ENCODE results near the gene RIC1. TPM values are rescaled to one million over a fixed set of nuclear protein-coding genes. Genes with fewer than 3 reads are reported as not detected.

The RIC1 gene
- total RNA-seq, 2 experiments from 2014 or later = 24.7 to 26.3 TPM

DNA sequence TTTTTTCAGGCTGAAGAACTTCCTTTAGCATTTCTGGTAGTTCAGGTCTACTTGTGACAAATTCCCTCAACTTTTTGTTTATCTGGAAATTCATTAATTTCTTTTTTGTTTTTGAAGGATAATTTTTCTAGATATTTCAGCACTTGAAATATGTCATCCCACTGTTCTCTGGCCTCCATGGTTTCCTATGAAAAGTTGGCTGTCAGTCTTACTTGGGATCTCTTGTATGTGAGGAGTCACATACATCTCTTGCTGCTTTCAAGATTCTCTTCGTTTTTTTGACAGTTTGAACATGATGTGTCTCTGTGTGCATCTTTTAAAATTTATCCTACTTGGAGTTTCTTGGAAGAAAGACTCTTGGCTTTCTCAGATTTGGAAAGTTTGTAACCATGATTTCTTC is 79.5 kb downstream of the RIC1 start:
- no peak overlapping the region for H3K27ac Mint-ChIP-seq

DNA sequence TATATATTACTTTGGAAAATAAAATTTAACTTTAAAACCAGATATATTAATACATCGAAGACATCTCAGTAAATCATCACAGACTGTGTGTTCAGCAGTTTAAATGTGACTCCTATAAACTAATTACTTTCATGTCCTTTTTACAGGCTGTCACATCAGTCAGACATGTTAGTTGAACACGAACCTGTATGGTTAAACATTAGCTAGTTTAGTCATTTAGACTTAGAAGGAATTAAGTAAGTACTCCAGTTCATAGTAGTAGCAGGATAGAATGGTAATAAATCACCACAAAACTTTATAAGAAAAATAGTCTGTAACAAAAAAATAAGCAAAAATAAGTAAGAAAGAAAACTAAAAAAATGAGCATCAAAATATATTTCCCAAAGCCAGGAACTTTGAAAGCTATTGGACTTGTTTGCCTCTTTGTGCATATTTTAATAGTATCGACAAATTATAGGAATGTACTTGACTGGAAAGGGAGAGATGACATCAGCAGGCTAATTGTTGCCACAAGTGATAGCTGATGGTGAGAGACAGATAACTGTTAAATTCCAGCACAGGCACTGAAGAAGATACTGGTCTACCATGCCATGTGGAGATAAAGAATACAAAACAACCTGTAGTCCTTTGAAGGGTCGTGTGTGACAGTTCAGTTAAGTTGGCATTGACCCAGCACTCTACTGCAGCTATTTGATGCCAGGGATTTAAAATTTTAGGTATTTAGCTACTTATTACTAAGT is 83.9 kb downstream of the RIC1 start:
- H3K9me3 ChIP-seq (ENCODE audit: control insufficient read depth in 1 of 2, insufficient read depth in 1 of 2, low read length in 2 of 2) = peaks cover 8 to 9% of the 10 kb centered on the region in 2 experiments
- H3K27me3 Mint-ChIP-seq = no peaks in the 10 kb centered on the region
- H3K27ac ChIP-seq (ENCODE audit: low read depth in 1 of 2, low read length in 2 of 2) = no peak overlapping the region
- ATAC-seq (ENCODE audit: poor library complexity) (no peak), DNase-seq (no peak)
- POLR2A ChIA-PET = no interaction called here
- no peaks in the 10 kb centered on the region for H3K27me3 ChIP-seq (ENCODE audit: control insufficient read depth in 1 of 2, insufficient read depth in 2 of 2, low read length in 2 of 2)
- H3K9me3 Mint-ChIP-seq = peaks cover 14% of the 10 kb centered on the region
- no peaks in the 10 kb centered on the region for H3K4me1 ChIP-seq (ENCODE audit: insufficient read depth, low read length)
- intact Hi-C loops (cut with DNase I, micrococcal nuclease) = no loop called here
- TF ChIP-seq, protein P1, sequence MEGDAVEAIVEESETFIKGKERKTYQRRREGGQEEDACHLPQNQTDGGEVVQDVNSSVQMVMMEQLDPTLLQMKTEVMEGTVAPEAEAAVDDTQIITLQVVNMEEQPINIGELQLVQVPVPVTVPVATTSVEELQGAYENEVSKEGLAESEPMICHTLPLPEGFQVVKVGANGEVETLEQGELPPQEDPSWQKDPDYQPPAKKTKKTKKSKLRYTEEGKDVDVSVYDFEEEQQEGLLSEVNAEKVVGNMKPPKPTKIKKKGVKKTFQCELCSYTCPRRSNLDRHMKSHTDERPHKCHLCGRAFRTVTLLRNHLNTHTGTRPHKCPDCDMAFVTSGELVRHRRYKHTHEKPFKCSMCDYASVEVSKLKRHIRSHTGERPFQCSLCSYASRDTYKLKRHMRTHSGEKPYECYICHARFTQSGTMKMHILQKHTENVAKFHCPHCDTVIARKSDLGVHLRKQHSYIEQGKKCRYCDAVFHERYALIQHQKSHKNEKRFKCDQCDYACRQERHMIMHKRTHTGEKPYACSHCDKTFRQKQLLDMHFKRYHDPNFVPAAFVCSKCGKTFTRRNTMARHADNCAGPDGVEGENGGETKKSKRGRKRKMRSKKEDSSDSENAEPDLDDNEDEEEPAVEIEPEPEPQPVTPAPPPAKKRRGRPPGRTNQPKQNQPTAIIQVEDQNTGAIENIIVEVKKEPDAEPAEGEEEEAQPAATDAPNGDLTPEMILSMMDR (IDR thresholded peaks at IDR 0.05) = no peak
- H3K36me3 Mint-ChIP-seq (ENCODE audit: low read depth) = peaks cover 91% of the 10 kb centered on the region
- H3K4me1 Mint-ChIP-seq (ENCODE audit: low read depth) = peaks cover 21% of the 10 kb centered on the region
- H3K27ac Mint-ChIP-seq = no peak overlapping the region
- no peak overlapping the region for H3K4me3 Mint-ChIP-seq
- CTCF ChIA-PET = no interaction called here
- no peak overlapping the region for H3K4me3 ChIP-seq (ENCODE audit: low read length)
- peaks cover 7% of the 10 kb centered on the region for H3K36me3 ChIP-seq (ENCODE audit: insufficient read depth, low read length)

More for the DNA sequence above, 79.5 kb downstream of the RIC1 start:
- Histone ChIP-seq H3K4me3 (ENCODE audit: low read length) (no peak overlapping the region), H3K27me3 (ENCODE audit: control insufficient read depth in 1 of 2, insufficient read depth in 2 of 2, low read length in 2 of 2) (no peaks in the 10 kb centered on the region), H3K9me3 (ENCODE audit: control insufficient read depth in 1 of 2, insufficient read depth in 1 of 2, low read length in 2 of 2) (peaks cover 3 to 21% of the 10 kb centered on the region in 2 experiments), H3K4me1 (ENCODE audit: insufficient read depth, low read length) (no peaks in the 10 kb centered on the region), H3K27ac (ENCODE audit: low read depth in 1 of 2, low read length in 2 of 2) (no peak overlapping the region), H3K36me3 (ENCODE audit: insufficient read depth, low read length) (no peaks in the 10 kb centered on the region)
- ChIA-PET CTCF (no interaction called here), POLR2A (no interaction called here)
- TF ChIP-seq, protein P1 (IDR thresholded peaks at IDR 0.05) = no peak
- peaks cover 82% of the 10 kb centered on the region for H3K36me3 Mint-ChIP-seq (ENCODE audit: low read depth)
- H3K4me3 Mint-ChIP-seq = no peak overlapping the region
- DNase-seq (no peak), ATAC-seq (ENCODE audit: poor library complexity) (no peak)
- H3K4me1 Mint-ChIP-seq (ENCODE audit: low read depth) = peaks cover 27% of the 10 kb centered on the region
- no peaks in the 10 kb centered on the region for H3K27me3 Mint-ChIP-seq
- H3K9me3 Mint-ChIP-seq = peaks cover 16% of the 10 kb centered on the region
- intact Hi-C loops (cut with DNase I, micrococcal nuclease) = no loop called here

DNA sequence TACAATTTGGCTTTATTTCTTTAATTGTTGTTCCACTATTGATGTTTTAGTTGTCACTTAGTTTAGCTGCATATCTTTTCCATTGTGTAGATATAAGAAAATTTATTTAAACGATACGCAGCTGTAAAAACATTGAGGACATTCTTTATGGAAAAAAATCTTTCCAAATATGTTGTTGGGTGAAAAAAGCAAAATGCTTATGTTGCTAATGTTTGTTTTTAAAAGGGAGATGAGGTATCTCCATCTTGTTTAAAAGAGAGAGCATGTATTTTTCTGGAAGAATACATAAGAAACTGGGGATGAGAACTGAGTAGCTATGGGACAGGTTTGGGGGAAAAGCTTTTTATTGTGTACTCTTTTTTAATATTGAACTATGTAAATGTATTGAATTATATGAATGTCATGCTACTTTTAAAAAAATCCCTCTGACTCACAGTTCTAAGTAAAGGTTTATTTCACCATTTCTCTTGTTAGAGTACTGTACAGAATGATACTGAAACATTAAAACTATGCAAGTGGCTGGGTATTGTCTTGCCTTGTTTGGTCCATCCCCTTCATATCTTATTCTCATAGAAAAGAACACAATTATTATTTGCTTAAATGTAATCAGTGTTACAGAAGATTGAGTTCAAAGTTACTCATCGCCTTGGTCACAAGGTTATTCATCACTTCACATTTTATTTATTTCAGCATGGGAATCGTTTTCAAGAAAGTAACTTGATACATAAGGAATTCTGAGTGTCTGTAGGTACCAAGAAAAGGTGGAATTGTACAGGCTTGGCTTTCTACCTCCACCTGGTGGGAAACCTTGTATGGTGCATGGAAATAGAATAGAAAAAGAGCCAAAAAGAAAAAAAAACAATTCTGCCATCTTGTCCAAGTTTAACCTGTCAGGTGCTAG is 85.8 kb downstream of the RIC1 start:
- H3K4me3 ChIP-seq (ENCODE audit: low read length) = no peak overlapping the region
- H3K36me3 ChIP-seq (ENCODE audit: insufficient read depth, low read length) = peaks cover 9% of the 10 kb centered on the region
- H3K4me1 ChIP-seq (ENCODE audit: insufficient read depth, low read length) = no peaks in the 10 kb centered on the region
- Mint-ChIP-seq H3K9me3 (peaks cover 4% of the 10 kb centered on the region), H3K36me3 (ENCODE audit: low read depth) (peaks cover 79% of the 10 kb centered on the region), H3K4me3 (no peak overlapping the region), H3K27me3 (no peaks in the 10 kb centered on the region), H3K27ac (no peak overlapping the region), H3K4me1 (ENCODE audit: low read depth) (peaks cover 9% of the 10 kb centered on the region)
- no peak overlapping the region for H3K27ac ChIP-seq (ENCODE audit: low read depth in 1 of 2, low read length in 2 of 2)
- intact Hi-C loops (cut with DNase I, micrococcal nuclease) = no loop called here
- CTCF ChIA-PET = no interaction called here
- ATAC-seq (ENCODE audit: poor library complexity) = no peak
- peaks cover 0 to 8% of the 10 kb centered on the region in 2 experiments for H3K9me3 ChIP-seq (ENCODE audit: control insufficient read depth in 1 of 2, insufficient read depth in 1 of 2, low read length in 2 of 2)
- H3K27me3 ChIP-seq (ENCODE audit: control insufficient read depth in 1 of 2, insufficient read depth in 2 of 2, low read length in 2 of 2) = no peaks in the 10 kb centered on the region
- TF ChIP-seq, protein P1 (IDR thresholded peaks at IDR 0.05) = peak; percentile 22
- peak in 2 of 14 experiments; percentile 4 to 7 for DNase-seq
- POLR2A ChIA-PET = no interaction called here
